ENCODE data around the gene DNAJB2.
"Not testable (repeated sequence)": the region's sequence is repeated elsewhere in the genome, so short reads cannot be mapped to it uniquely, and the experiment has no call there.

Gene DNAJB2

DNA sequence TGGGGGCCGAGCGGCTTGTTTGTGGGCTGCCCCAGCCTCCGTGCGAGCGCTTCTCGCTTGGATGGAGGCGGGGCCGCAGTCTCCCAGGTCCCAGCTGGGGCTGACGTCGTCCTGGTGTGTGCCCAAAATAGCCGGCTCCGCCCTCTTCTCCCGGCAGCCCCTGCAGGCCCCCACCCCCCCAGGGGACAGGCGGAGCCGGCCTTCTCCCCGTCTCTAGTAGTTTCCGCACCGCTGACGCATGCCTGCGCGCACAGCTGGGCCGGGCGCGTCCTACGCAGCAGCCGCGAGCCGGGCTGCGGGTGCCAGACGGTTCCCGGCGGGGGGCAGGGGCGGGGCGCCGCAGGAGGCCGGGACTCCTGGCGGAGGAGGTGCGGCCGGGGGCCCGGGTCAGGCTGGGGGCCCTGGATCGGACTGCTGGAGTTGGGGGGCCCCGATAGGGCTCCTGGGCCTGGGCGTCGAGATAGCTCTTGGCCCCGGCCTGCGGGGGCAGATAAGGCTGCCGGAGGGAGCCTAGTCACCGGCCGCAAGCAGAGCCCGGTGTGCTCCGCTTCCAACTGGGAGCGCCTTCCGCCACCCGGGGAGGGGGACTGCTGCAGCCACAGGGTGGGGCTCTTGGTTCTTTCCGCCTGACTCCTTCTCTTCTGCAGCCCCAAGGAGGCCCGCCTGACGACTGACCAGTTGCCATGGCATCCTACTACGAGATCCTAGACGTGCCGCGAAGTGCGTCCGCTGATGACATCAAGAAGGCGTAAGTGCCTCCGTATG, at the start of gene DNAJB2:
Gene DNAJB2 (plus strand): TSS at position 216 of the 765 bp plus-strand sequence. CDS start 468 bp downstream, at position 684.
- peak; percentile 99 for DNase-seq

DNA sequence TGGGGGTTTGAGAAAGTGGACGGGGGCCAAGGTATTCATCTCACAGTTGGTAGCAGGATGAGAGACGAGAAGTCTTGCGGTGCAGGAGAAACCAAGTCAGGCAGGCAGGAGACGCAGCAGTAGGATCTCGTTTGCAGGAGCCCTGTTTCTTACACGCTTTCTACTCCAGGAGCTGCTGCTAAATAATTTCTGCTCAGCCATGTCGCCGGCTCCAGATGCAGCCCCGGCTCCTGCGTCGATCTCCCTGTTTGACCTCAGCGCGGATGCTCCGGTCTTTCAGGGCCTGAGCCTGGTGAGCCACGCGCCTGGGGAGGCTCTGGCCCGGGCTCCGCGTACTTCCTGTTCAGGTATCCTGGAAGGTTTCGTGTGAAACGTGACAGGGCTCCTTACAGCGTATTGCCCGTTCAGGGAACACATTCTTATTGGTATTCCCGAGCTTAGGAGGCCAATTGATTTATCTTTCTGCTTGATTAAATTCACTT, 49.1 kb upstream of the DNAJB2 start:
- DNase-seq = peak; percentile 67

DNA sequence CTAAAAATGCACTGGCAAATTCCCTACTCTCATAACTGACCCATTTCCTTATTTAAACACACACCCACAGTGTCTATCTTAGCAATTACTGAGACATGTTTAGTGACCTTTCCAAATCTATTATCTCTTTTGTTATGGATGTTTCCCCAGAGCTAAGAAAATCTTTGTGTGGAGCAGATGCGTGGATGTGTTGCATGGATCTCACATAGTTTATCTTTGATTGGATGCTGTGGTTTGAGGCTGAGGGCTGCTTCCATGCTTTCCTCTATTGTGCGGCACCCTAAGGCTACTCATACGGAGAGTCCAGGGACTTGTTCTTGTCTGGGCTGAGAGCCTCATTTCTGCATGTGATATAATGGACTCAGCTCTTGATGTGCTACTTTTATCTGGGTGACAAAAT, 44.8 kb upstream of the DNAJB2 start:
- DNase-seq = no peak

DNA sequence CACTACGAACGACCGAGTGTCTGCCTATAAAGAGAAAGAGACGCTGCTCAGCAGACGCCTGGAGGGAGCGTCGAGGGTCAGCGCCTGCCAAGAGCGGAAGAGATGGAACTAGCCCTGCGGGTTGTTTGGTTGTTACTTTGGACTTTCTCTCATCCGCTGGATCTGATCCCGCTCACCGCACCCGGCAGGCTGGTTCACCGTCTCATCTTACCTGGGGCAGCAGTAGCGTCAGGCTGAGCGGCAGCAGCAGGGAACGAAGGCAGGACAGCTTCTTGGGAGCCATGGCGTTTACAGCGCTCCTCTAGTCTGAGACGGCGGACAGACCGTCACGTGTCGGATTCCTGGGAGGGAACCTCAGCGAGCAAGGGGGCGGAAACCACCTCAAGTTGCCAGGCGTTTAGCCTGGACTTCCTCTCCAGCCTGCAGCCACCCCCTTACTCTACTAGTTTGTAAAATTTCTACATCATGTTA, 35.8 kb upstream of the DNAJB2 start:
- DNase-seq = no peak

GRCh38 chr2:219244789-219245147, 34.4 kb upstream of the DNAJB2 start:
- DNase-seq = no peak

DNA sequence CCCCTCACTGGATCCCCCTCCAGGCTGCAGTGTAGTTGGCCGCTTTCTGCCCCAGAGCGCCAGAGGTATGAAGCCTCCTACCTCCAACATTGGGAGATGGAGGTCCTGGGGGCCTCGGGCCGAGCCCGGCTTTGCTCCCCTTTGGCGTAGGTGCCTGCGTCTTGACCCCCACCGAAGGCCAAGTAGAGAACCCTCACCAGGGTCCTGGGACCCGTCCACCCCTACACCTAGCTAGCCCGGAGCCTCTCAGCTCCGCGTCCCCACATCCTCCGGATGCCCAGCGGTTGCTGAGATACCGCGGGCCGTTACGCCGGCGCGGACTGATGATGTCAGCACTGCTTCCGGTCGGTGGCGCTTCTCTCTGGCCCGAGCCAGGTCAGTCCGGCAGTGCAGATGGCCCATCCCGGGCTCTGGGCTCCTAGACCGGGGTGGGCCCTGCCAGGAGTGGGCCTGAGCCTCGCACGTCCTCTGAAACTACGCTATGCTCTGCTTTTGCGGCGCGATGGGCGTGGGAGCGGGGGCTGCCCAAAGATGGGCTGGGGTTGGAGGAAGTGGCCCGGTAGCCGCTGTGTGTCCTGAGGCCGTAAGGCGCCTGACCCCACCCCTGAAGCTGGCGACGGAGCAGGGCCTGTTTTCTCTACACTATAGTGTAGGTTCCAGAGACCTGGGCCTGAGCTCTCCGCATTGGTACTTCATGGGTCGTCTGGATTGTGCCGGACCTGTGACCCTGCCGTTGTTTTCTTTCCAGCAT, 33.8 kb upstream of the DNAJB2 start, which contains the start of the genes GLB1L and STK16:
Gene GLB1L (minus strand): TSS at position 297 of the 751 bp plus-strand sequence. CDS start 1,871 bp downstream, outside the sequence.
Gene STK16 (plus strand): TSS at position 332 of the 751 bp plus-strand sequence. CDS start 521 bp downstream, outside the sequence.
- peak; percentile 70 for DNase-seq

DNA sequence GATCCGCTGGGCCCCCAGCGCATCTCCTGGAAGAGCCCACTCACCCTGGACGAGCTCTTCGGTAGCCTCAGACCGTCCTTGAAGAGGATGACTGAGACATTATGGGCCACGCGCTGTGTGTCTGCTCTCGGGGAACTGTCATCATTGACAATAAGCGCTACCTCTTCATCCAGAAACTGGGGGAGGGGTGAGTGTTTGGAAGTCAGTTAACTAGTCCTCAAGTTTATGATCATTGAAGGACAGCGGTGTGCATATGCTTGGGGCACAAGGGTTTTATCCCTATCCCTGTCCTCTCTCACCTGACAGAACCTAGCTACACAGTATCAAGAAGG, 33.3 kb upstream of the DNAJB2 start:
- DNase-seq = no peak

GRCh38 chr2:219246559-219246958, 32.6 kb upstream of the DNAJB2 start:
- DNase-seq = no peak

GRCh38 chr2:219247678-219248642, 31.2 kb upstream of the DNAJB2 start:
- DNase-seq = no peak

DNA sequence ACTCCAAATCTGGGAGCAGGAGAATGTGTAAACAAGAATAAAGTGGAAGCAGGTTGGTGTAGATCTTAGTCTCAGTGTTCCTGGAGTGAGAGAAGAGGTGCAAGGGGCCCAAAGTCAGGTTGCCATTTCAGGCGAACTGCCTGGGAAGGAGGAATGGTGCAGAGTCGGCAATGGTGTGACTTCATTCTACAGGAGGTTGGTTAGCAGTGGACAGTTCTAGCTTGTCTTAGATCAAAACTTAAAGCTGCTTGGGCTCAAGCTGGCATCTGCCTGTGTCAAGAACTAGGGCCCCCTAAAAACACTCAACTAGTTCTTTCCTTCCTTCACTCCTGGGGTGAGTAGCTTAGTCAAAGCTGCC, 30.3 kb upstream of the DNAJB2 start:
- DNase-seq = no peak

- DNase-seq = peak; percentile 93
Observed at GRCh38 chr2:219249203-219249980, 29.8 kb upstream of the DNAJB2 start.

DNA sequence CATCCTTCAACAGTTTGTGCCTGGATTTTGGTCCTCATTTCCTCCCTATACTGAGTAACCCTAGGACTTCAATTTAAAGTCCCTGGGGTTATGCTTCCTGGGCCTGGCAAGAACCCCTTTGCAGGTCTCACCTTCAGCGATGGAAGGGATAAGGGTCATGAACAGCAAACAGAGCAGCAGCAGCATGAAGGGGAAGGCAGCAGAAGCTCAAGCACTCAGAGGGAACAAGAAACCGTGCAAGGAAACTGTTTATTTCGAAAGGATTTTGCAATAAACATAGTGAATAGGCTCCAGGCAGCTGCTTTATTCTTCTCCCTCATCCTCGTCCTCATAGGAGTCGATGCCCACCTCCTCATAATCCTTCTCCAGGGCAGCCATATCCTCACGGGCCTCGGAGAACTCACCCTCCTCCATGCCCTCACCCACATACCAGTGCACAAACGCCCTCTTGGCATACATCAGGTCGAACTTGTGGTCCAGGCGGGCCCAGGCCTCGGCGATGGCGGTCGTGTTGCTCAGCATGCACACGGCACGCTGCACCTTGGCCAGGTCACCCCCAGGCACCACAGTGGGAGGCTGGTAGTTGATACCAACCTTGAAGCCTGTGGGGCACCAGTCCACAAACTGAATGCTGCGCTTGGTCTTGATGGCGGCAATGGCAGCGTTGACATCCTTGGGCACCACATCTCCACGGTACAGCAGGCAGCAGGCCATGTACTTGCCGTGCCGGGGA, 29.0 kb upstream of the DNAJB2 start:
- no peak for DNase-seq

DNA sequence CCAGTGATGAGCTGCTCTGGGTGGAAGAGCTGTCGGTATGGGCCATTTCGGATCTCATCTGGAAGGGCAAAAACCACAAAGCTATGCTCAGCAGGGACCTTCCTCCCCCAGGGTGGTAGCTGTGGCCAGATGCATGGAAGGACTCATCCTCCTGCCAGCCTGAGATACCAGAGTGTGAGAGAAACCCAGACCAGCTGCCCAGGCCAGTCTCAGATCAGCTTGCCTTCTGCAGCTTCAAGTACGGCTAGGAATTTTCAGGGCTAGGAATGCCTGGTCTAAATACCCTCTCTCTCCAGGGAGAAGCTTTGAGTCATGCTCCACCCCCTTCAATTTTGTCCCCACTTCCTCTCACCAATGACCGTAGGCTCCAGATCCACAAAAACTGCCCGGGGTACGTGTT, 27.5 kb upstream of the DNAJB2 start:
- no peak for DNase-seq

GRCh38 chr2:219252084-219252483, 27.1 kb upstream of the DNAJB2 start:
- DNase-seq = no peak

DNA sequence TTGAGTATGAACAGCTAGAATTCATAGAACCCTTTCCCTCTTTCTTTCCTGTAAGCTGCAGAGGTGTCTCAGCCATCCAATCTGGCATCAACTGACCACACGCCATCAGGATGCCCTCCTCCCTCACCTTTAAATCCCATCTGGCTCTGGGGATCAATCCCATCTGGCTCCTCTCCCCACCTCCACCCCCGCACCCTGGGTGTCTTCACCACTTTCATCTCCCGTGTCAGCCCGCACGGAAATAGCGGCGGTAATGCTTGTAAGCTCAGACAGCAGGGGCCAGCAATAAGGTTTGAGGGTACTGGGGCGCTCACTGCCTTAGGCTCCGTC, 26.6 kb upstream of the DNAJB2 start:
- no peak for DNase-seq

DNA sequence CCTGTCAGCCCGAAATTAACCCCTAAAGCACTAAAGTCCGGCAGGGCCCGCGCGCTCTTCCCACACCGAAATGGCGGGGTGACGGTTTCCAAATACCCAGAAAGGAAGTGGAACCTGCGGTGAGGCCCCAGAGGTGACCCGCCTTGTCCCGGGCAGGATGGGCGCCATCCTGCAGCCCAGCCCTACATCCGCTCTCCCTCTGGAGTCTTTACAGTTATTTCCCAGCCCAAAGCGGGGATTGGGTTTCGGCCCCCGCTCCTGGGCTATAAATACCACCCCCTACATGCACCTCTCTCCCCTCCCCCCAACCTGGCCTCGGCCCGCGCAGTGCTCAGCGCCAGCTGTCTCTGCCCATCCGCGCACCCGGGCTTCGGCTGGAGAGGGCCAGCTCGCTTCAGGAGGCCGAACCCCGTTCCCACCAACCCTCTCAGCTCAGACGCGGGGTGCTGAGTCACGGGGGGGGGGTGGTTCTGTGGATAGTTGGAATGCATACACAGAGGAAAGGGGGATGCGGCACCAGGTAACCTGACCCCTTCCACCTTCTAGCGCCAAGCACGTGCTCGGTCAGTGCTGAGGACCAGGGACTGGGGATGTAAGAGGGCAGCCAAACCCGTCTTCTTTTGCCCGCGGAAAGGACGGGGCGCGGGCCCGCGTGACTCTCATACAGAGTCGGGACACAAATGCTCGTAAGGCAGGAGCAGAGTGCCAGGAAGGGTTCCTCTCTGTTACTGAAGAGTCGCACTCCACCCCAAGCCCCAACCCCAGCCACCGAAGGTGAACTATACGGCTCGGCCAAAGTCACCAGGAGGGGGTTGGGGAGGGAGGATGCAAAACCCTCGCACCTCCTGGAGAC, 26.0 kb upstream of the DNAJB2 start, which contains the start of gene TUBA4B:
Gene TUBA4B (plus strand): TSS at position 344 of the 853 bp plus-strand sequence. CDS start 165 bp downstream, at position 509.
- DNase-seq = no peak

DNA sequence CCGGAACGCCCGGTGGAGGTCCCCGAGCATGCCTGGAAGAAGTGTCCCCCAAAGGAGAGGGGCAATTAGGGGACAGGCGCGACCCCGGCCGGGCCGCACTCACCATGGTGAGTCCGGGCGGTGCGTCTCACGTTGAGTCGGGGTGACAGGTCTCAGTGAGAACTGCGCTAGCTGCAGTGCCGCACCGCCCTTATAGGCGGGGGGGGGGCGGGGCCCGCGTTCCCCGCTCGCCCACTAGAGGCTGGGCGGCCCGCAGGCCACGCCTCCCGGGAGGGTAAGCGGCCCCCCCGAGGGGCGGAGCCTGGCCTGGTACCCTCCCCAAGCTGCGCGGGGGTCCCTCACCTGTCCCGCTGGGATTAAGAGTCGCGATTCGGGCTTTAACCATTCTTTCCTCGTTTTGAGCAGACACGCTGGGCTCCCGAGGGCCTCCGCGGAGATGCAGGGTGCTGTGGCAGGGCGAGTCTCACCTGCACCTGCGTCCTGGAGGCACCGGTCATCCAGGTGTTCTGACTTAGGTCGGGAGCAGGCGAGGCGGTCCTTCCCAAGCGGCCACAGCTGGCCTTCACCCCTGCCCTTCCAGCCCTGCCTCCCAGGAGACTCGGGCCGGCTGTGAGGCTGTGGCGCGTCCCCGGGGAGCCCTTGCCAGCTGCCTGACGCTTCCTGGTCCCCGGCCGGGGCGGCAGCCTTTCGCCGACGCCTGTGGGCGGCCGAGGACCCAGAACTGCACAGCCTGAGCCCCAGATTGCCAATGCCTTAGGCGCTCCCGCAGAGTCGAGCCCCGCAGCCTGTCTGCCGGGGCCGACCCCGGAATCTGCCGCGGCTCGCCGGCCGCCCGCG, 25.2 kb upstream of the DNAJB2 start, which contains the start of gene TUBA4A:
Gene TUBA4A (minus strand): TSS at position 166 of the 837 bp plus-strand sequence. CDS start 60 bp downstream, at position 106.
- DNase-seq = peak; percentile 75

DNA sequence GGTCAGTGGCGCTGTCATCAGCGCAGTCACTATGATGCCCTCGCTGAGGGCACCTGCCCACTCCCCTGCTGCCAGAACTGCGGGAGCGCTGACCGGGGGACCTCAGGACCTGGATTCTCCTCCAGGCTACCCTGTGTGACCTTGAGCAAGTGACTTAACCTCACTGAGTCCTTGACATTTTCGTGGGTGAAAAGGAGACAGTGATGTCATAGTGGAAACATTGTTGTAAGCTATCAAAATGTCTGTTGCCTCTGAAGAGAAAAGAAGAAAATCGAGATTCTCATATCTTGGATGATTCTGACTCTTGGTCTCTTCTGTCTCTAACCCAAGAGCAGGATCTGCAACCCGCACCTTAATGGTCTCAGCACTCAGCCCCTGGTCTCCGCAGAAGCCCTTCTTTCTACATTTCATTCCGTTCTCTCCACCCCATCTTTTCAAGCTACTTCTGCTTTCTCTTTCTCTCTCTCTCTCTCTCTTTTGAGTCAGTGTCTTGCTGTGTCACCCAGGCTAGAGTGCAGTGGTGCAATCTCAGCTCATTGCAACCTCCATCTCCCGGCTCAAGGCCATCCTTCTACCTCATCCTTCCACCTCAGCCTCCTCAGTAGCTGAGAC, 24.5 kb upstream of the DNAJB2 start:
- no peak for DNase-seq

DNA sequence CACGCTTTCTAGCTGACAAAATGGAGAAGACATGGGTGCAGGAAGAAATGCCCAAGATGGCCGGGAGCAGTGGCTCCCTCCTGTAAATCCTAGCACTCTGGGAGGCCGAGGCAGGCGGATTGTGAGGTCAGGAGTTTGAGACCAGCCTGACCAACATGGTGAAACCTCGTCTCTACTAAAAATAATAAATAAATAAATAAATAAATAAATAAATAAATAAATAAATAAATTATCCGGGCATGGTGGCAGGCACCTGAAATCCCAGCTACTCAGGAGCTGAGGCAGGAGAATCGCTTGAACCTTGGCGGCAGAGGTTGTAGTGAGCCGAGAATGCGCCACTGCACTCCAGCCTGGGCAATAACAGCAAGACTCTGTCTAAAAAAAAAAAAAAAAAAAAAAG, 20.2 kb upstream of the DNAJB2 start:
- not testable (repeated sequence) for DNase-seq

Measured in kidney glomerular epithelial cell (primary cell).